IMR-90 (cell line): ENCODE measurements around the gene SH3GL2.

Experiments used
- POLR2A ChIP-seq: IDR thresholded peaks from 2 replicates; pipeline ENCODE4 v1.6.1; 2012; ENCODE audit warnings: mild to moderate bottlenecking, low read depth, low read length
- RCOR1 ChIP-seq: IDR thresholded peaks from 2 replicates; pipeline ENCODE4 v1.6.1; 2012; ENCODE audit warnings: mild to moderate bottlenecking, low read length, improper control_type of control experiment; ENCODE audit not compliant: insufficient replicate concordance
- TF ChIP-seq, protein P1 (sequence below): conservative IDR thresholded peaks from 2 replicates; pipeline ENCODE4 v1.5.1; 2012; ENCODE audit warnings: mild to moderate bottlenecking, low read depth, low read length, improper control_type of control experiment

DNA sequence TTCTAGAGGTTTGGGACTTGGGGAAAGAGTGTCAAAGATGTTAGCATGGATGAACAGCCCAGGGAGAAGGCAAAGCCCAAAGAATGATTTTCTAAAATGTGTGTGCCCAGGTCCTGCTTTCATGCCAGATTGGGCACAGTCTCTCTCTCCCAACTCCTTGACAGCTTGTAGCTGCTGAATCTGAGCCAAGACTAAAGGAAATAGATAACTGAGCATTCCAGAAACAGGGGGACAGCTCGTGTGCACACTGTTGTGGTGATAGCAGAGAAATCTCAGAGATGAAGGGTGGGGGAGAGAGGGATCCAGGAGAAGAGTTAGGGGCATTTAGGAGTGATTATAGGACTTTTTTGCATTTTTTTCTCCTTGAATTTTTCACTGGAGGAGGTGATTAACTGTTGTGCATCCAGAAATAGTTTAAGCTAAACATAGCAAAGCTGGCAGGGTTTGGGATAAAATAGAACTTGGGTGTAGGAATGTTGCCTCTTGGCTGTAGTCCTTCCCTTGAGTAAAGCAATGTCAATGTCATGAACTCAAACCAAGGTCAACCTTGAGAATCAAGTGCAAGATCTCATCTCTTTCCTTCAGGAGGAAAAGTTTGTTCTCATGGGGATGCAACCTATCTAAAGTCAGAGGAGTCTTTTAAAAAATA, 245.9 kb downstream of the SH3GL2 start:
- TF ChIP-seq, protein P1, sequence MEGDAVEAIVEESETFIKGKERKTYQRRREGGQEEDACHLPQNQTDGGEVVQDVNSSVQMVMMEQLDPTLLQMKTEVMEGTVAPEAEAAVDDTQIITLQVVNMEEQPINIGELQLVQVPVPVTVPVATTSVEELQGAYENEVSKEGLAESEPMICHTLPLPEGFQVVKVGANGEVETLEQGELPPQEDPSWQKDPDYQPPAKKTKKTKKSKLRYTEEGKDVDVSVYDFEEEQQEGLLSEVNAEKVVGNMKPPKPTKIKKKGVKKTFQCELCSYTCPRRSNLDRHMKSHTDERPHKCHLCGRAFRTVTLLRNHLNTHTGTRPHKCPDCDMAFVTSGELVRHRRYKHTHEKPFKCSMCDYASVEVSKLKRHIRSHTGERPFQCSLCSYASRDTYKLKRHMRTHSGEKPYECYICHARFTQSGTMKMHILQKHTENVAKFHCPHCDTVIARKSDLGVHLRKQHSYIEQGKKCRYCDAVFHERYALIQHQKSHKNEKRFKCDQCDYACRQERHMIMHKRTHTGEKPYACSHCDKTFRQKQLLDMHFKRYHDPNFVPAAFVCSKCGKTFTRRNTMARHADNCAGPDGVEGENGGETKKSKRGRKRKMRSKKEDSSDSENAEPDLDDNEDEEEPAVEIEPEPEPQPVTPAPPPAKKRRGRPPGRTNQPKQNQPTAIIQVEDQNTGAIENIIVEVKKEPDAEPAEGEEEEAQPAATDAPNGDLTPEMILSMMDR = no peak
- TF ChIP-seq POLR2A (no peak), RCOR1 (no peak)
